NCI-H1417 (cell line): ENCODE measurements around the gene SFN.
"Not testable (repeated sequence)": the region's sequence is repeated elsewhere in the genome, so short reads cannot be mapped to it uniquely, and the experiment has no call there.

Experiments
- DNase-seq, 3 experiments: peaks; one replicate each; lab custom pipeline; 2025; lab: John Stamatoyannopoulos, UW

The SFN gene

DNA sequence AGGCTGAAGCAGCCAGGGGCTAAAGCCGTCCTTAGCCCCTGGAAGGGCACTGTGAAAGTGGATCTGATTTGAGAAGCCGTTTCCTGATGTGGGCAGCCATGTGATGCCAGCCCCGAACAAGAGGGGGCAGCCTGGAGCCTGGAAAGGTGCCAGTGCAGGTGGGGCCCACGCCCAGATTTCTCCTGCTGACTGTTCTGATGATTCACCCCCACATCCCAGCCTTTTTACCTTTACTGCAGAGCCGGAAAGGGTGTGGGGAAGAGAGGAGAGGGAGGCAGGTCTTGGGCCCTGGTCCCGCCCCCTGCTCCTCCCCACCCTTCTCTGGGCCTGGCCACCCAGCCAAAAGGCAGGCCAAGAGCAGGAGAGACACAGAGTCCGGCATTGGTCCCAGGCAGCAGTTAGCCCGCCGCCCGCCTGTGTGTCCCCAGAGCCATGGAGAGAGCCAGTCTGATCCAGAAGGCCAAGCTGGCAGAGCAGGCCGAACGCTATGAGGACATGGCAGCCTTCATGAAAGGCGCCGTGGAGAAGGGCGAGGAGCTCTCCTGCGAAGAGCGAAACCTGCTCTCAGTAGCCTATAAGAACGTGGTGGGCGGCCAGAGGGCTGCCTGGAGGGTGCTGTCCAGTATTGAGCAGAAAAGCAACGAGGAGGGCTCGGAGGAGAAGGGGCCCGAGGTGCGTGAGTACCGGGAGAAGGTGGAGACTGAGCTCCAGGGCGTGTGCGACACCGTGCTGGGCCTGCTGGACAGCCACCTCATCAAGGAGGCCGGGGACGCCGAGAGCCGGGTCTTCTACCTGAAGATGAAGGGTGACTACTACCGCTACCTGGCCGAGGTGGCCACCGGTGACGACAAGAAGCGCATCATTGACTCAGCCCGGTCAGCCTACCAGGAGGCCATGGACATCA lies at the start of gene SFN:
Gene SFN (plus strand): TSS at position 369 of the 904 bp plus-strand sequence. CDS start 64 bp downstream, at position 433.
- DNase-seq: peak; percentile 7 to 79 (median 20)

DNA sequence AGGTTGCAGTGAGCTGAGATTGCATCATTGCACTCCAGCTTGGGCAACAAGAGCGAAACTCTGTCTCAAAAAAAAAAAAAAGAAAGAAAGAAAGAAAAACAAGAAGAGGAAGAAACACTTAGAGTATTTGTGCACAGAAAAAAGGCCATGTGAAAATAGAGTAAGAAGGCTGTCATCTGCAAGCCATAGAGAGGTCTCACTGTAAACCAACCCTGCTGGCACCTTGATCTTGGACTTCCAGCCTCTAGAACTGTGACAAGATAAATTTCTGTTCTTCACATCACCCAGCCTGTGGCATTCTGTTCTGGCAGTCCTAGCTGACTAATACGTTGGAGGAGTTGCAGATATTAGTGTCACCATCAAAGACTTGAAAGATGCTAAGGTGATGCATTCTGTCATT lies 48.6 kb upstream of the SFN start:
- no peak for DNase-seq

DNA sequence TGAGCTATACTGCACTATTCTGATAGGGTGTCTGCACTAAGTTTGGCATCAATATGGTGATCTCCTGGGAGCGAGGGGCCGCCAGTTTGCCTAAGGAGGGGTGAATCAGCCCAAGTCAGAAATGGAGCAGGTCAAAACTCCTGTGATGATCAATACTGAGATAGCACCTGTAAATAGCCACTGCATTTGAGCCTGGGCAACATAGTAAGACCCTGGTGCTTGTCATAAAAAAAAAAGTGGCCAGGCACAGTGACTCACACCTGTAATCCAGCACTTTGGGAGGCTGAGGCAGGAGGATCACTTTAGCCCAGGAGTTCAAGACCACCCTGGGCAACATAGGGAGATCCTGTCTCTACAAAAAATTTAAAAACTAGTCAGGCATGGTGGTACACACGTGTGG lies 48.1 kb upstream of the SFN start:
- no peak for DNase-seq

DNA sequence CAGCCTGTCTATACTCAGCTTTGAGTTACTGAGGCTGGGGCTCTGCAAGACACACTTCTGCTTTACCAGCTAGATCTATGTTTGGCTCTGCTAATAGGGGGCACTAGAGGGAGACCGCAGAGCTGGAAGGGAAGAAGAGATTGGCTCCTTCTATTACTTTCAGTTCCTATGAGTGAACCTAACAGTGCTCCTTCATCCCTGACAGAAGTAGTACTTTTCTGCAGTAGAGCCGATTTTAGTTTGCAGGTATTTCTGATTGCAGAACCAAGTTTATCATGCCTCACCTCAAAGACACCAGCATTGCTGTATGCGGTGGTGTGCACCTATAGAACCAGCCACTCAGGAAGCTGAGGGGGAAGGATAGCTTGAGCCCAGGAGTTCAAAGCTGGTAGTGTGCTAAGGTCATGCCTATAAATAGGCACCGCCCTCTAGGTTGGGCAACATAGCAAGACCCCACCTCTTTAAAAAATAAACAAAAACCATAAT lies 42.1 kb upstream of the SFN start:
- DNase-seq: no peak

DNA sequence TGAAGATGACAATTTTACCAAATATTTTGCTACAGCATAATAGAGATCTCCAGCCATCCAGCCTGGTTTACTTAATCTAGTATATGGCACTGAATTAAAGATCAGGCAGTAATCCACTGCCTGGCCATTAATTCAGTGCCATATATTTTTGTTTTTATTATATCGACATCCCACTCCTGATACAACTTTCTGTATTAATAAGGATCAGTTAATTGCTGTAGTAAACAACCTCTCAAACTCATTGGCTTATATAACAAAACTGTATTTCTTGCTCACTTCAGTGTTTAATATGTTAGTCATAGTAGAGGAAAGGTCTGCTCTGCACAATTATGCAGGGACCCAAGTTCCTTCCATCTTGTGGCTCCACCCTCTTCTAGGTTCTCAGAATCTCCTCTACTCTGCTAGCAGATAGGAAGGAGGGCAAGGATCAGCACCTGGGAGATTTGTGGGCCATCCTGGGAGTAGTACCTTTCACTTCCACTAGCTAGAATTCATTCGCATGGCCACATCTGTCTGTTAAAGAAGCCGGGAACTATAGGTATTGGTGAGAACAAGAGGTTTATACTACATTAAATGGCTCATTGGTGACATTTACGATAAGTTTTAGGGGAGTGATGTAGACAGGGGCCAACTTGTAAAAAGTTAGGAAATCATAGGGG lies 40.1 kb upstream of the SFN start:
- DNase-seq: no peak

DNA sequence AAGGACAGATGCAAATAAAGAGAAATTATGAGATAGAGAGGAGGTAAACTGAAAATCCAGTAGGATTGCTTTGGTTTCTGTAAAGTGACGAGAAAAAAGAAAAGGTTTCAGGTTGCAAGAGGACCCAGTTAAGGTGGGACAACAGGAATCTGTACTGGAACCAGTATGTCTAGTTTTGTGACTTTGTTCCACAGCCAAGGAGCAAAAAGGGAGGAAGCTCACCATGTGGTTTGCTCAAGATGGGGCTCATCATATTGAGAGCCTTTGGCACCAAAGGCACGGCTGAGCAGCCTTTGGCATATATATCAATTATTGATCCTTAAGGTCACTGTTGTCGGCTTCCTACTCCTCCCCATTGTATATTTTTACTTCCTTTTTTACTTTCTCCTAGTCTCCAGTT lies 38.2 kb upstream of the SFN start:
- no peak for DNase-seq

DNA sequence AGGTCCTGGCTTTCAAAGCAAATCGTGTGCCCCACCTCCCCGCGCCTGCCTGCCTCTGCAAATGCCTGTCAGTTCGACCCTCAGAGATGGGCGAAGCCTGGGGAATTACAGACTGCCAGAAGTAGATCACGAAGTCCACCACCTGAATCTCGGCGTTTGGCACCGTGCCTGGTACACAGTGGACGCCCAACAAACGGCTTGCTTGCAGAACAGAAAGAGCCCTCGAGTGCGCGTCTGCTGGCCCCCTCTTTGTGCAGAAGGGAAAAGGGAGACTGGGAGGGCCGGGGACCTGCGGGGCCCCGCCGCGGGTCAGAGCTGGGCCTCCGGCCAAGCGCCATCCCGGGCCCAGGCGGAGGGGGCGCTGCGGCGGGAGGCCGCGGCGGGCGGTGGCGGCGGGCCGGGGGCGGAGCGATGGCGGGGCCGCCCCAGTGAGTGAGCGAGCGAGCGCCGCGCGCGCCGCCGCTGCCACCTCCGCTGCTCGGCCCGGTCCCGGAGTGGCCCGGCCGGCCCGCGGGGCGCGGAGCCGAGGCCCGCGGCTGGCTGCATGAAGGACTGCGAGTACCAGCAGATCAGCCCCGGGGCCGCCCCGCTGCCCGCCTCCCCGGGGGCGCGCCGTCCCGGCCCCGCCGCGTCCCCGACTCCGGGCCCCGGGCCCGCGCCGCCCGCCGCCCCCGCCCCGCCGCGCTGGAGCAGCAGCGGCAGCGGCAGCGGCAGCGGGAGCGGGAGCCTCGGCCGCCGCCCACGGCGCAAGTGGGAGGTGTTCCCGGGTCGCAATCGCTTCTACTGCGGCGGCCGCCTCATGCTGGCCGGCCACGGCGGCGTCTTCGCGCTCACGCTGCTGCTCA lies 36.5 kb upstream of the SFN start, which contains the start of gene ZDHHC18:
Gene ZDHHC18 (plus strand): TSS at position 428 of the 845 bp plus-strand sequence. CDS start 117 bp downstream, at position 545.
- peak; percentile 68 to 87 (median 81) for DNase-seq

DNA sequence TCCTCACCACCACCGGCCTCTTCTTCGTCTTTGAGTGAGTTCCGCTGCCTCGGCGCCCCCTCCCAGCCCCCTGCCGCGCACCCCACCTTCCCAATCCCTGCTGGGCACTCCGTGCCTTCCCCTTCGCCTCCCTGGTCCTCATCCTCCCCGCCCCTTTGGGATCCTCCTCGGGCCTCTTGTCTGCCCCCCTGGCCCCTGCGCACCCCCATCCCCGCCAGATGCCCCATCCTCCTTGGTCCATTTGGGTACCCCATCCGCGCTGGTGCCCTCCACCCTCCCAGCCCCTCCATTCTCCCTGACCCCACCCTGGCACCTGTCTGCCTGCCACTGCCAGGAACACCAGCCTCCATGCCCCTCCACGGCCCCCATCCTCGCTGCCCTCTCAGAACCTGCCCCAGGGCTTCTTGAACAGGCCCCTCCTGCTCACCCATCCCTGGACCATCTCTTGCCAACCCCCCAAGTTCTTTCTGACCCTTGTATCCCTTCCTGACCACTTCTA lies 35.8 kb upstream of the SFN start:
- no peak for DNase-seq

DNA sequence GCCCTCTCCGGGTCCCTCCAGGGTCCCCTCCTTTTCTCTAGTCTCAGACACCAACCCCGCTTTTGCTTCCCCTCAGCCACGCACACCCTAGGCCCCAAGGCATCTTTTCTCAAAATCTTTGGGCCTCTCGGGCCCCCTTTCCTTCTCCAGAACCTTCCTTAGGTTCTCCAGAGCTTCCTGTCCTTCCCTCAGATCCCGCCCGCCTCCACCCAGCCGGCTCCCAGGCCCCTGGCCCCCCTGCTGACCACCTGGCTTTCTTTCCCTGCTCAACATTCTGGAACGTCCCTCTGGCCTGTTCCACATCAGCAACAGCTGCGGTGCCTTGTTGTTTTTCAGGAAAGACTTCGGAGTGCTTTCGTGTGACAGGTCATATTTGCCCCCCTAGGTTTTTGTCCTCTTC lies 35.3 kb upstream of the SFN start:
- no peak for DNase-seq

DNA sequence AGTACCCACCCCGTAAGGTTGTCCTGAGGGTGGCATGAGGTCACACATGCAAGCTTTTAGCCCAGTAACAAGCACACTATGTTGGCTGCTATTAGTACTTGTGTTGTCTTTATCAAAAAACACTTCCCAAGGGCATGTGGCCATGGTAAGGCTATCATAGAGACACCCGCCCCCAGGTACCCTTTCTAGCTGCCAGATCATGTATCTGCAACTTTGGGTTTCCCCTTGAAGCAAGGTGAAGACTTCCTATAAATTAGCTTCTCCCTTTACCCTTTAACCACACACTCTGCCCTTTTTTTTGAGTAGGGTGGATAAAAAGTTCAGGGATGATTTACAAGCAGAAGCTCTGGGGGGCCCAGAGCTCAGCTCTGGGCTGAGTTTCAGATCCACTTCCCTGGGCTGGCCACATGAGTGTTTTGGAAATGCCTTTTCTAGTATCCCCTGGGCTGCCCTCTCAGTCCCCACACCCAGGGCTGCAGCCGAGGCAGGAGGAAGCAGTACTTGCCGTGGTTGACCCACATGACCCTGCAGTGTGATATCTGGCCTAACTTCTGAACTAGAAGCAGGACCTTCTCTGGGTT lies 34.4 kb upstream of the SFN start:
- no peak for DNase-seq

DNA sequence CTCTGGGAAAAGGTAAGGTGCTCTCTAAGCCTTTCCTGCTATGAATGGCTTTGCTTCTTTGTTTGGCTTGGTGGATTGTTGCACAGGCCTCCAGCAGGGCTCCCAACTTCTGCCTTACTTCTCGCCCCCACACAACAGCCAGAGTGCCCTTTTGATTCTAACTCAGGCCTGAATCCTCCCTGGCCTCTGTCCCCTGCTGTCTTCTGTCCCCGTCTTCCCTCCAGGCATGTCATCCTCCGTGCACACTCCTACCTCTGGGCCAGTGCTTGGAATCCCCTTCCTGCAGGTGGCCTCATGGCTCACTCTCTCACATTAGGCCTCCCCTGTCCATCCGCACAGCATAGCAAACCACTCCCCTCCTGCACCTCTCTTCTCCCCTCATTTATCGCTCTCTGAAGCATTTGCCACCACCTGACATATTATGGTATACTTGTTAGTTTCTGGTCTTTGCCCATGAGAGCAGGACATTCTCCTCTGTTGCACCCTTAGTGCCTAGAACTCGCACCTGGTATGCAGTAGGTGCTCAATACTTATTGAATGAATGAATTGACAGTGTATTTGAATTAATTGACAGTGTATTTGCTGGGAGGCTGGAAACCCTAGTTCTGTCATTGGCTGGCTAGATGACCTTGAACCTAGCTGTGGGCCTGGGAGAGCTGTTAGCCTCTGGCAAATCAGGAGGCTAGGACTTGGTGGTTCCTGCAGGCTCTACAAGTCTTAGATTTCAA lies 33.6 kb upstream of the SFN start:
- no peak for DNase-seq

DNA sequence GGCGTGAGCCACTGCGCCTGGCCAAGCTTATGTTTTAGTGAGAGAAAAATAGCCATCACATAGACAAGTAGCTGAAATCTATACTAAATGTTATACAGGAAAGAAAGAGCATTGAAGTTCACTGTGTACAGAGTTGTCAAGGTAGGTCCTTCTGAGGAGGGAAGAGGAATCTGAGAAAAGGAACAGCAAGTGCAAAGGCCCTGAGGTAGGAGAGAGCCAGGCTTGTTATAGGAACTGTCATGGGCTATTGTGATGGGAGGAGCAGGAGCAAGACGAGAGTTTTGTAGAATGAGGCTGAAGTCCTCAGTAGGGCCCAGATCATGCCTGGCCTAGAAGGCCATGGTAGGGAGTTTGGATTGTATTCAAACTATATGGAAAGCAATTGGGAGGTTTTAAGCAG lies 31.9 kb upstream of the SFN start:
- DNase-seq: no peak

DNA sequence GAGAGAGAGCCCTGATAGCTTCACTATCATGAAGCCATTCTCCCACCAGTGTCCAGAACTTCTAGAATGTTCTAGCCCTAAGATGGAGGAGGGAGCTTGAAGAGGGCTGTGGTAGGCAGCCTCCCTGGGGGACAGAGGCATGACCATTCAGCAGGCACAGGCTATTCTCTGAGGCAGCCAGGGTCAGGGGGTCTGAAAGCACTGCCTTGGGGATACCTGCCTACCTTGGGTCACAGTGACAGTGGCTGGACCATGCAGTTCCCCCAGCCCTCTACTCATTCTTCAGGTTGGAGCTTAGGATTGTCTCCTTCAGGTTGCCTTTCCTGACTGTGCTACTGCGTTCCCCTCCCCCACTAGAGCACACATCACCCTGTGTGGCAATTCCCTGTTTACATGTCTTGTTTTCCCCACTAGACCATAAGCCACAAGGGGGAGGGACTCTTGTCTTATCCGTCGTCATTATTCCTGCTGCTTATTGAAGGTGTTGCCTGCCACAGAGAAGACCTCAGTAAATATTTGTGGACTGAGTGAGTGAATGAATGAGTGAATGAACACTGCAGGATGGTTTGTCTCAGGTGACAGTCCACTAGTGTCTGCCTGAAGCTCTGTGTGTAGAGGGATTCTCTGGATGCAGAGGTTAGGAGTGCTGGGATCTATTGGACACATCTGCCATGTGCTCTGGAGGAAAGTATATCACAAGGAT lies 31.3 kb upstream of the SFN start:
- DNase-seq: peak in 1 of 3 experiments; percentile 8

DNA sequence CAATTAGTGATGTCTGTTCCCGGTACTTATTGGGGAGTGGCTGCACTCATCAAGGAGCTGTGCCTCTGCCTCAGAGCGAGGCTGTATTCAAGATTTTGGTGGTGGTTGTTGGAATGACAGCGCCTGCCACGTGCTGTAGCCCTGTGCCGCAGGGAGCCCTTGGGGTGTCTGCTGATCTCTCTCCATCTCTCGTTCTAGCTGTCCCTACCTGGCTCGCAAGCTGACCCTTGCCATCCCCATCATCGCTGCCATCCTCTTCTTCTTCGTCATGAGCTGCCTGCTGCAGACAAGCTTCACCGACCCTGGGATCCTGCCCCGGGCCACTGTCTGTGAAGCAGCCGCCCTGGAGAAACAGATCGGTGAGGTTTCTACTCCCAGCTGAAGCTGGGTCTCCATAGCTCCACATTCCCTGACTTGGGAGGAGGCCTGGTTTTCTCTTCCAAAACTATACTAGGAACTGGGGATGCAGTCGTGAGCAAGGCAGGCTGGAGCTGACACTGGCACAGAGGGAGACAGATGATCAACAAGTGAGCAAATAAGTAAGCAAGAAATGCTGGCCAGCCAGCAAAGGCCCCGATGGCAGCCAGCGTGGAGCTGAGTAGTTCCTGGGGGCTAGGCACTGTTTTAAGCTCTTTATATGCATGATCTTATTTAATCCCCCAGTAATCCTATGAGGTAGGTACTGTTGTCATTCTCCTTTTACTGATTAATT lies 30.5 kb upstream of the SFN start:
- no peak for DNase-seq

DNA sequence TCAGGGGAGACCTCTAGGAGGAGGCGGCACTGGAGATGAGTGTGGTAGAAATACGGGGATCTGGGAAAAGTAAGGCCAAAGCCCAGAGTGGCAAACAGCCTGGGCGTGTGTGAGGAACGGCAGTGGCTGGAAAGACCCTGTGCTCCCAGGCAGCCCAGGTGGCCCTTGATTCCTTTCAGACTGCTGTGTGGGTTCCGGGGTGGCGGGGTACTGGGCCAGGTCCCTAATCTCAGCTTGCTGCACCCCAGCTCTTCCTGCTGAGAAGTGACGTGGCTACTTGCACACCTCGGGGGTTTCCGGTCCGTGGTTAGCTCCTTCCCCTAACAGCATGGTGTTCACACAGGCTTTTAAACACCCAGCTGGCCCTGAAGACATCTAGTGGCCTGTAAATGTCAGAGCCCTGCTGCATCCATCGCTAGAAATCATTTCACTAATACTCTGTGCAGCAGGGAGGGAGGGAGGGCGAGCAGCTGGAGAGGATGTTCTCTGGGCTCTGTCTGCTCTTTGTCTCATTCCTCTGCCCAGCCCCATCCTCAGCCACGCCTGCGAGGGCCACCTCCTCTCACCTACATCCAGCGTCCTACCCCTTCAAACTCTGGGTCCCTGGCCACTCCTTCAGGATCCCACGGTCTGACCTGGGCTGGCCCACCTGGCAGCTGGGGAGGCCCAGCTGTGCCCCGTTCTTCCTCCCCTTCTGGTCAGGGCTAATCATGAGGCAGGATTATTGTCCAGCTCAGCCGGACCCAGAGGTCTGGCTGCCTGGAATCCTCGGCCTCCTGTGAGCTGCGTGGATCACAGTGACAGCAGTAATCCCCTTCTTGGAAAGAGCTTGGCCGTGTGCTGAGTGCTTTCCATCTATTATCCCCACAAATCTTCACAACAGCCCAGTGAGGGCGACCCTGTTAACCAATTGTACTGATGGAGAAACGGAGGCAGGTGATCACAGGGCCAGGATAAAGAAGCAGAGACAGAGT lies 29.2 kb upstream of the SFN start:
- DNase-seq: no peak

DNA sequence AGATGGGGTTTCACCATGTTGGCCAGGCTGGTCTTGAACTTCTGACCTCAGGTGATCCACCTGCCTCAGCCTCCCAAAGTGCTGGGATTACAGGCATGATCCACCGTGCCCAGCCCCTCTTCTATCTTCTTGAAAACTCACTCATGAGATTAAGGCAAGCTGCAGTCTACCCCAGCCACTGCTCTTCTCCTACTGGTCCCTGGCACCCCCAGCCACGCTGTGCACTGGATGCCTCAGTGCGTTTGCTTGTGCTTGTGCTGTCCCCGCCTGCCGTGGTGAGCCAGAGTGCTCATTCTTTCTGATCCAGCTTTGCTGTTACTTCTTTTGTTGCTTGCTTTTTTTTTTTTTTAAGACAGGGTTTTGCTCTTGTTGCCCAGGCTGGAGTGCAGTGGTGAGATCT lies 25.3 kb upstream of the SFN start:
- not testable (repeated sequence) for DNase-seq

DNA sequence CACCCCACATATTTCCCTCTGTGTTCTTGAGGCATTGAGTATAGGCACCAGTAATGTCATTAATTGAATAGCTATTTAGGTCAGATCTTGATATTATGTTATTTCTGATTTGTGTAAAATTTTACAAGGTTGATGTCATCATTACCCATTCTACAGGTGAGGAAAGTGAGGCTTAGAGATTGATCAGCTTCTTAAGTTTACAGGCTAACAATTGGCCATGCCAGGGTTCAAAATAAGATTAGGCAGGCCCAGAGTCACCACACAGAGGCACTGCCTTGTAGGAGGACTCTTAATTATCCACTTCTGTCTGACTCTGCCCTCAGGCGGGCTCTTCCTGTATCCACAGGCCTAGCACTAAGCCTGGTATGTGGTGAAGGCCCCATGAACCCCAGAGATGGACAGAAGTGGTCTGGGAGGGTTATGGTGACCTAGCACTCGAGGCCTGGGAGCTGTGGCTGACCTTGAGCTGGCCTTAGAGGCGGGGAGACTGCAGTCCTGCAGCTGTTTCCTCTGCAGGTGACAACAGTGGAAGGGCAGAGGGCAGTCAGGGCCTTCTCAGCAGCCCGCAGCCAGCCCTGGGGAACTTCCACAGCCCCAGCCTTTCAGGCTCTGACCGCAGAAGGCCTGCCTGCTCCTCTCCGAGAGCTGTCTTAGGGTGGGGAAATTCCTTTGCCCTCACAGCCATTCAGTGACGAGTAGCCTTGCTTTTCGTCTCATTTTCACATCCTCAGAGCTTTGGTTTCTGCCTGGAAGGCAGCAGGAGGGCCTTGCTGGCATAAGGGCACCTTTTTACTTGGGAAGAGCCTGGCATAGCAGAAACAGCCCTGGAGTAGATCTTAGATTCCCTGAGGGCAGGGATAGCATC lies 24.2 kb upstream of the SFN start:
- DNase-seq: no peak
